Neural cell (in vitro differentiated cells): ENCODE results near the gene RTL9. TPM values are rescaled to one million over a fixed set of nuclear protein-coding genes. Genes with fewer than 3 reads are reported as not detected.

Source experiments
- H2AFZ ChIP-seq: fragments of 200-600, 300-800 bp; sonication (generic), shearing (Covaris generic); 2 replicates; pipeline ENCODE4 v1.6.0; 2014; ENCODE audit warnings: low read depth, mild to moderate bottlenecking, antibody characterized with exemption, low read length, moderate library complexity
- H3F3A ChIP-seq: fragments of 200-600 bp; shearing (Covaris generic); 2 replicates; pipeline ENCODE4 v1.6.1; 2016; ENCODE audit warnings: mild to moderate bottlenecking, moderate library complexity, mixed read lengths, antibody characterized with exemption, low read length; ENCODE audit not compliant: insufficient read depth, poor library complexity, severe bottlenecking
- H3K27ac ChIP-seq: fragments of 200-600, 300-800 bp; sonication (generic), shearing (Covaris generic); 2 replicates; pipeline ENCODE4 v1.5.1; 2014; ENCODE audit warnings: mild to moderate bottlenecking, low read length, moderate library complexity
- H3K27me3 ChIP-seq: fragments of 300-800, 200-600 bp; sonication (generic), shearing (Covaris generic); 2 replicates; pipeline ENCODE4 v1.6.0; 2014; ENCODE audit warnings: mild to moderate bottlenecking, low read depth, low read length, moderate library complexity; ENCODE audit not compliant: insufficient read depth
- H3K36me3 ChIP-seq: fragments of 300-800, 200-600 bp; sonication (generic), shearing (Covaris generic); 2 replicates; pipeline ENCODE4 v1.5.1; 2014; ENCODE audit warnings: mild to moderate bottlenecking, antibody characterized with exemption, low read length, moderate library complexity; ENCODE audit not compliant: insufficient read depth
- H3K4me2 ChIP-seq: fragments of 300-800, 200-600 bp; sonication (generic), shearing (Covaris generic); 2 replicates; pipeline ENCODE4 v1.6.0; 2014; ENCODE audit warnings: mild to moderate bottlenecking, low read length
- H3K4me3 ChIP-seq: fragments of 300-800, 200-600 bp; sonication (generic), shearing (Covaris generic); 2 replicates; pipeline ENCODE4 v1.5.1; 2014; ENCODE audit warnings: mild to moderate bottlenecking, low read length, moderate library complexity
- H3K79me2 ChIP-seq: fragments of 200-600 bp; shearing (Covaris generic); replicated peaks from 2 replicates; pipeline ENCODE4 v1.6.0; 2014; ENCODE audit warnings: mild to moderate bottlenecking, low read length, moderate library complexity; ENCODE audit not compliant: insufficient read depth
- H3K9ac ChIP-seq: fragments of 300-800, 200-600 bp; sonication (generic), shearing (Covaris generic); 2 replicates; pipeline ENCODE4 v1.6.1; 2016; ENCODE audit warnings: mild to moderate bottlenecking, low read length, mixed read lengths
- H3K9me2 ChIP-seq: fragments of 200-600 bp; shearing (Covaris generic); 2 replicates; pipeline ENCODE4 v1.6.1; 2016; ENCODE audit warnings: mild to moderate bottlenecking, low read length, mixed read lengths; ENCODE audit not compliant: insufficient read depth
- H3K9me3 ChIP-seq: fragments of 200-600, 300-800 bp; sonication (generic), shearing (Covaris generic); 2 replicates; pipeline ENCODE4 v1.6.1; 2016; ENCODE audit warnings: mild to moderate bottlenecking, mixed run types, low read length, moderate library complexity, mixed read lengths
- H4K20me1 ChIP-seq: fragments of 200-600 bp; shearing (Covaris generic); 2 replicates; pipeline ENCODE4 v1.6.1; 2016; ENCODE audit warnings: mild to moderate bottlenecking, mixed run types; ENCODE audit not compliant: insufficient read depth
- CTCF ChIP-seq: fragments of 450-650 bp; IDR thresholded peaks from 2 replicates; pipeline ENCODE4 v1.5.1; 2014; ENCODE audit warnings: antibody characterized with exemption, mild to moderate bottlenecking, moderate library complexity; ENCODE audit not compliant: poor library complexity, severe bottlenecking
- EP300 ChIP-seq: fragments of 450-650 bp; conservative IDR thresholded peaks from 2 replicates; pipeline ENCODE4 v1.6.1; 2014; ENCODE audit warnings: antibody characterized with exemption, mild to moderate bottlenecking, moderate library complexity; ENCODE audit not compliant: poor library complexity, severe bottlenecking
- EZH2 ChIP-seq: fragments of 200-600, 300-800 bp; shearing (Covaris generic), sonication (generic); IDR thresholded peaks from 2 replicates; pipeline ENCODE4 v1.6.1; 2014; ENCODE audit warnings: antibody characterized with exemption, low read length, borderline replicate concordance, mild to moderate bottlenecking; ENCODE audit not compliant: insufficient read depth, poor library complexity, severe bottlenecking
- MXI1 ChIP-seq: fragments of 450-650 bp; conservative IDR thresholded peaks from 2 replicates; pipeline ENCODE4 v1.6.1; 2014; ENCODE audit warnings: antibody characterized with exemption, mild to moderate bottlenecking; ENCODE audit not compliant: poor library complexity, severe bottlenecking
- POLR2AphosphoS5 ChIP-seq: IDR thresholded peaks from 2 replicates; pipeline ENCODE4 v1.6.1; 2012
- RAD21 ChIP-seq: fragments of 450-650 bp; conservative IDR thresholded peaks from 2 replicates; pipeline ENCODE4 v1.6.1; 2014; ENCODE audit warnings: antibody characterized with exemption, mild to moderate bottlenecking, moderate library complexity
- REST ChIP-seq: IDR thresholded peaks from 2 replicates; pipeline ENCODE4 v1.6.1; 2012; ENCODE audit warnings: borderline replicate concordance
- SMC3 ChIP-seq: fragments of 450-650 bp; conservative IDR thresholded peaks from 2 replicates; pipeline ENCODE4 v1.6.1; 2014; ENCODE audit warnings: antibody characterized with exemption, mild to moderate bottlenecking, moderate library complexity; ENCODE audit not compliant: poor library complexity
- TAF1 ChIP-seq: IDR thresholded peaks from 2 replicates; pipeline ENCODE4 v1.6.1; 2012; ENCODE audit warnings: low read depth
- polyA plus RNA-seq: library from polyadenylated mRNA; depleted of rRNA; stranded (reverse); fragments of >200 nt; gene quantifications from 2 replicates; pipeline ENCODE4 v1.2.3, GENCODE V29; 2014

Gene RTL9
- polyA plus RNA-seq, 1 donor from 2014 or later, result 0.58 TPM

GRCh38 chrX:110317061-110317819 lies 41.4 kb upstream of the RTL9 start:
- Histone ChIP-seq H3K27ac (peak overlapping the region; percentile 47), H2AFZ (peak overlapping the region; percentile 27)

GRCh38 chrX:110317820-110318663 lies 40.6 kb upstream of the RTL9 start, which contains the start of gene AMMECR1:
AMMECR1 (minus strand) TSS chrX:110318085; CDS start chrX:110318071, 14 bp downstream.
- H3K9me2 ChIP-seq, result no peaks in the 10 kb centered on the region
- no peaks in the 10 kb centered on the region for H4K20me1 ChIP-seq
- H3K27ac ChIP-seq, result peak within 1 kb of the TSS; percentile 47
- peak within 1 kb of the TSS; percentile 58 for H3K4me2 ChIP-seq
- peak within 1 kb of the TSS; percentile 85 for H3K4me3 ChIP-seq
- H3K36me3 ChIP-seq, result no peaks in the 10 kb centered on the region
- H2AFZ ChIP-seq, result peak within 1 kb of the TSS; percentile 33
- H3K27me3 ChIP-seq, result no peaks in the 10 kb centered on the region
- peaks cover 9% of the 10 kb centered on the region for H3K79me2 ChIP-seq
- peak within 1 kb of the TSS; percentile 76 for H3K9ac ChIP-seq
- no peak for TF ChIP-seq RAD21
- TF ChIP-seq EZH2, result no peak
- TF ChIP-seq POLR2AphosphoS5, result peak; percentile 57
- TF ChIP-seq TAF1, result peak; percentile 61
- TF ChIP-seq EP300, result no peak
- peak; percentile 31 for TF ChIP-seq REST
- TF ChIP-seq CTCF, result no peak
- peak; percentile 34 for TF ChIP-seq MXI1
- no peaks in the 10 kb centered on the region for H3K9me3 ChIP-seq
- no peaks in the 10 kb centered on the region for H3F3A ChIP-seq

More at GRCh38 chrX:110317061-110317819, 41.4 kb upstream of the RTL9 start:
- Histone ChIP-seq H4K20me1 (no peaks in the 10 kb centered on the region), H3K9ac (peak overlapping the region; percentile 76), H3K9me2 (no peaks in the 10 kb centered on the region), H3K36me3 (no peaks in the 10 kb centered on the region), H3K4me3 (peak overlapping the region; percentile 85), H3K9me3 (no peaks in the 10 kb centered on the region), H3K79me2 (peaks cover 9% of the 10 kb centered on the region), H3K4me2 (peak overlapping the region; percentile 58), H3F3A (no peaks in the 10 kb centered on the region), H3K27me3 (no peaks in the 10 kb centered on the region)
- TF ChIP-seq TAF1, result no peak
- no peak for TF ChIP-seq RAD21
- TF ChIP-seq POLR2AphosphoS5, result no peak
- TF ChIP-seq SMC3, result no peak
